ENCODE results near the gene PSMB4.

PSMB4 gene

GRCh38 chr1:151405187-151405951, 6.0 kb downstream of the PSMB4 start:
- DNase-seq (ENCODE audit: low read depth in 2 of 2): no peak
- TF ChIP-seq CTCF (IDR thresholded peaks at IDR 0.05; ENCODE audit: low read depth, low read length): no peak
- H3K4me3 ChIP-seq (replicated peaks in 1 of 2; ENCODE audit: low read depth in 2 of 2, low read length in 2 of 2): no peak overlapping the region

- no peak overlapping the region for H3K4me3 ChIP-seq (replicated peaks in 1 of 2; ENCODE audit: low read depth in 2 of 2, low read length in 2 of 2)
- no peak for TF ChIP-seq CTCF (IDR thresholded peaks at IDR 0.05; ENCODE audit: low read depth, low read length)
- DNase-seq (ENCODE audit: low read depth in 2 of 2): no peak
Measured at GRCh38 chr1:151406176-151406575, 6.8 kb downstream of the PSMB4 start.

- H3K4me3 ChIP-seq (replicated peaks in 1 of 2; ENCODE audit: low read depth in 2 of 2, low read length in 2 of 2): no peak overlapping the region
- DNase-seq (ENCODE audit: low read depth in 2 of 2): no peak
- no peak for TF ChIP-seq CTCF (IDR thresholded peaks at IDR 0.05; ENCODE audit: low read depth, low read length)
Measured at GRCh38 chr1:151407304-151407703, 7.9 kb downstream of the PSMB4 start.

GRCh38 chr1:151408891-151409290, 9.5 kb downstream of the PSMB4 start:
- peak in 1 of 2 donors; percentile 18 for DNase-seq (ENCODE audit: low read depth in 2 of 2)
- TF ChIP-seq CTCF (IDR thresholded peaks at IDR 0.05; ENCODE audit: low read depth, low read length): no peak
- no peak overlapping the region for H3K4me3 ChIP-seq (replicated peaks in 1 of 2; ENCODE audit: low read depth in 2 of 2, low read length in 2 of 2)

- no peak overlapping the region for H3K4me3 ChIP-seq (replicated peaks in 1 of 2; ENCODE audit: low read depth in 2 of 2, low read length in 2 of 2)
- DNase-seq (ENCODE audit: low read depth in 2 of 2): no peak
- TF ChIP-seq CTCF (IDR thresholded peaks at IDR 0.05; ENCODE audit: low read depth, low read length): no peak
Measured at GRCh38 chr1:151411884-151412283, 12.5 kb downstream of the PSMB4 start.

GRCh38 chr1:151416231-151416630, 16.9 kb downstream of the PSMB4 start:
- no peak for TF ChIP-seq CTCF (IDR thresholded peaks at IDR 0.05; ENCODE audit: low read depth, low read length)
- DNase-seq (ENCODE audit: low read depth in 2 of 2): peak; percentile 70 to 85
- H3K4me3 ChIP-seq (replicated peaks in 1 of 2; ENCODE audit: low read depth in 2 of 2, low read length in 2 of 2): no peak overlapping the region

- no peak overlapping the region for H3K4me3 ChIP-seq (replicated peaks in 1 of 2; ENCODE audit: low read depth in 2 of 2, low read length in 2 of 2)
- no peak for DNase-seq (ENCODE audit: low read depth in 2 of 2)
- no peak for TF ChIP-seq CTCF (IDR thresholded peaks at IDR 0.05; ENCODE audit: low read depth, low read length)
Measured at GRCh38 chr1:151418081-151418480, 18.7 kb downstream of the PSMB4 start.
